A673 (cell line): ENCODE data around the gene CXorf49. TPM values are rescaled to one million over a fixed set of nuclear protein-coding genes. Genes with fewer than 3 reads are reported as not detected.
"Not testable (repeated sequence)": the region's sequence is repeated elsewhere in the genome, so short reads cannot be mapped to it uniquely, and the experiment has no call there.

Experiments used
- BruUV-seq: library from RNA; stranded (reverse); fragments of 400-500 nt; replicated peaks from 2 replicates; lab custom pipeline; 2021; lab: Mats Ljungman, UMichigan
- CTCF ChIA-PET: fragments of 300-600 bp; sonication (Branson Sonifier 250); formaldehyde crosslinking; loops from one replicate; lab custom pipeline; 2022; ENCODE audit warnings: antibody characterized with exemption; lab: Charles Lee
- POLR2A ChIA-PET: fragments of 300-600 bp; sonication (Branson Sonifier 250); formaldehyde crosslinking; loops from one replicate; lab custom pipeline; 2022; ENCODE audit warnings: antibody characterized with exemption; ENCODE audit not compliant: low non-redundant PET; lab: Charles Lee
- DNase-seq: peaks from one replicate; pipeline ENCODE4 v3.0.0-alpha.2; 2015; ENCODE audit warnings: low spot score
- H3K27ac ChIP-seq: fragments of 200-600 bp; sonication (generic); 2 replicates; pipeline ENCODE4 v1.5.1; 2016; ENCODE audit warnings: mixed run types, low read depth, mild to moderate bottlenecking, mixed read lengths, antibody characterized with exemption, low read length; ENCODE audit not compliant: poor library complexity, severe bottlenecking
- H3K27me3 ChIP-seq: fragments of 200-600 bp; sonication (generic); replicated peaks from 2 replicates; pipeline ENCODE4 v1.6.1; 2017; ENCODE audit warnings: mixed run types, low read depth, mild to moderate bottlenecking, mixed read lengths, antibody characterized with exemption, low read length; ENCODE audit not compliant: insufficient read depth, poor library complexity
- H3K36me3 ChIP-seq: fragments of 200-600 bp; sonication (generic); 2 replicates; pipeline ENCODE4 v1.6.1; 2016; ENCODE audit warnings: mixed run types, mild to moderate bottlenecking, mixed read lengths, antibody characterized with exemption, low read length; ENCODE audit not compliant: insufficient read depth, poor library complexity, severe bottlenecking
- H3K4me1 ChIP-seq: fragments of 200-600 bp; sonication (generic); 2 replicates; pipeline ENCODE4 v1.6.1; 2017; ENCODE audit warnings: mixed run types, mild to moderate bottlenecking, mixed read lengths, antibody characterized with exemption, low read length; ENCODE audit not compliant: insufficient read depth, poor library complexity, severe bottlenecking
- H3K4me3 ChIP-seq: fragments of 200-600 bp; sonication (generic); 2 replicates; pipeline ENCODE4 v1.5.1; 2016; ENCODE audit warnings: low read depth, mixed run types, mild to moderate bottlenecking, mixed read lengths, low read length; ENCODE audit not compliant: poor library complexity, severe bottlenecking
- H3K9me3 ChIP-seq: fragments of 200-600 bp; sonication (generic); 2 replicates; pipeline ENCODE4 v1.6.1; 2016; ENCODE audit warnings: mixed run types, low read depth, mild to moderate bottlenecking, mixed read lengths, antibody characterized with exemption, low read length; ENCODE audit not compliant: poor library complexity, severe bottlenecking
- intact Hi-C: fragments of 100-400 bp; cut with micrococcal nuclease; formaldehyde crosslinking; loops from one replicate; pipeline ENCODE4 v1.10.0; 2022; ENCODE audit not compliant: unreplicated experiment
- total RNA-seq: library from RNA; stranded (reverse); gene quantifications from 2 replicates; pipeline ENCODE4 v1.2.3, GENCODE V29; 2021

The CXorf49 gene
- total RNA-seq, 1 experiment from 2014 or later, result not detected

GRCh38 chrX:71719195-71719594 is 1.1 kb upstream of the CXorf49 start:
- DNase-seq, intact Hi-C loops, H3K9me3 ChIP-seq, H3K4me1 ChIP-seq, H3K36me3 ChIP-seq, POLR2A ChIA-PET, CTCF ChIA-PET, H3K27me3 ChIP-seq, H3K4me3 ChIP-seq, H3K27ac ChIP-seq, BruUV-seq: not testable (repeated sequence)

- BruUV-seq, H3K4me1 ChIP-seq, intact Hi-C loops, H3K27ac ChIP-seq, H3K27me3 ChIP-seq, H3K9me3 ChIP-seq, CTCF ChIA-PET, H3K36me3 ChIP-seq, H3K4me3 ChIP-seq, DNase-seq, POLR2A ChIA-PET: not testable (repeated sequence)
Observed at GRCh38 chrX:71716323-71716722, 1.8 kb downstream of the CXorf49 start.

- BruUV-seq, CTCF ChIA-PET, H3K4me3 ChIP-seq, H3K36me3 ChIP-seq, H3K27ac ChIP-seq, POLR2A ChIA-PET, H3K4me1 ChIP-seq, H3K27me3 ChIP-seq, intact Hi-C loops, DNase-seq, H3K9me3 ChIP-seq: not testable (repeated sequence)
Observed at GRCh38 chrX:71715551-71715950, 2.5 kb downstream of the CXorf49 start.

GRCh38 chrX:71714064-71714463 is 4.0 kb downstream of the CXorf49 start:
- intact Hi-C loops, CTCF ChIA-PET: not testable (repeated sequence)

GRCh38 chrX:71702853-71703252 is 15.2 kb downstream of the CXorf49 start:
- CTCF ChIA-PET, intact Hi-C loops, H3K9me3 ChIP-seq, H3K27me3 ChIP-seq, BruUV-seq, H3K4me1 ChIP-seq, H3K4me3 ChIP-seq, POLR2A ChIA-PET, H3K27ac ChIP-seq, DNase-seq, H3K36me3 ChIP-seq: not testable (repeated sequence)

More at GRCh38 chrX:71714064-71714463, 4.0 kb downstream of the CXorf49 start:
- BruUV-seq, H3K27me3 ChIP-seq, H3K4me3 ChIP-seq, H3K27ac ChIP-seq, H3K4me1 ChIP-seq, H3K9me3 ChIP-seq, POLR2A ChIA-PET, H3K36me3 ChIP-seq, DNase-seq: not testable (repeated sequence)

- CTCF ChIA-PET, H3K4me1 ChIP-seq, POLR2A ChIA-PET, BruUV-seq, H3K27ac ChIP-seq, DNase-seq, H3K27me3 ChIP-seq, intact Hi-C loops, H3K4me3 ChIP-seq, H3K36me3 ChIP-seq, H3K9me3 ChIP-seq: not testable (repeated sequence)
Observed at GRCh38 chrX:71699023-71699344, 19.1 kb downstream of the CXorf49 start.

- DNase-seq, BruUV-seq, H3K4me1 ChIP-seq, H3K27me3 ChIP-seq, H3K9me3 ChIP-seq, POLR2A ChIA-PET, intact Hi-C loops, H3K4me3 ChIP-seq, CTCF ChIA-PET, H3K27ac ChIP-seq, H3K36me3 ChIP-seq: not testable (repeated sequence)
Observed at GRCh38 chrX:71698299-71699022, 19.6 kb downstream of the CXorf49 start.
